ENCODE results near the gene DBP.

GRCh38 chr19:48659768-48660167 lies 22.6 kb upstream of the DBP start:
- no peak for TF ChIP-seq CTCF (IDR thresholded peaks at IDR 0.05 in 8 of 11, conservative IDR thresholded peaks at IDR 0.05 in 3 of 11)
- no peak for TF ChIP-seq POLR2AphosphoS5 (IDR thresholded peaks at IDR 0.05)

Data from spleen (tissue), 7 donors.